T47D (cell line): ENCODE data around the gene MYH9.

Experiments used
- DNase-seq, 2 experiments: peaks; one replicate each; pipeline versions ENCODE4 v3.0.0 to v3.0.0-alpha.2; 2011 to 2012; ENCODE audit warnings: low read depth in 1 of 2, low spot score in 1 of 2
- JUND ChIP-seq: IDR thresholded peaks from 2 replicates; pipeline ENCODE4 v1.6.1; 2012; ENCODE audit warnings: low read depth
- in situ Hi-C: cut with HindIII; loops from 2 replicates; pipeline ENCODE4 v1.10.0; 2016; ENCODE audit warnings: low sequenced_read_pairs, low pct_unique_long_range_greater_than_20kb

MYH9 gene

DNA sequence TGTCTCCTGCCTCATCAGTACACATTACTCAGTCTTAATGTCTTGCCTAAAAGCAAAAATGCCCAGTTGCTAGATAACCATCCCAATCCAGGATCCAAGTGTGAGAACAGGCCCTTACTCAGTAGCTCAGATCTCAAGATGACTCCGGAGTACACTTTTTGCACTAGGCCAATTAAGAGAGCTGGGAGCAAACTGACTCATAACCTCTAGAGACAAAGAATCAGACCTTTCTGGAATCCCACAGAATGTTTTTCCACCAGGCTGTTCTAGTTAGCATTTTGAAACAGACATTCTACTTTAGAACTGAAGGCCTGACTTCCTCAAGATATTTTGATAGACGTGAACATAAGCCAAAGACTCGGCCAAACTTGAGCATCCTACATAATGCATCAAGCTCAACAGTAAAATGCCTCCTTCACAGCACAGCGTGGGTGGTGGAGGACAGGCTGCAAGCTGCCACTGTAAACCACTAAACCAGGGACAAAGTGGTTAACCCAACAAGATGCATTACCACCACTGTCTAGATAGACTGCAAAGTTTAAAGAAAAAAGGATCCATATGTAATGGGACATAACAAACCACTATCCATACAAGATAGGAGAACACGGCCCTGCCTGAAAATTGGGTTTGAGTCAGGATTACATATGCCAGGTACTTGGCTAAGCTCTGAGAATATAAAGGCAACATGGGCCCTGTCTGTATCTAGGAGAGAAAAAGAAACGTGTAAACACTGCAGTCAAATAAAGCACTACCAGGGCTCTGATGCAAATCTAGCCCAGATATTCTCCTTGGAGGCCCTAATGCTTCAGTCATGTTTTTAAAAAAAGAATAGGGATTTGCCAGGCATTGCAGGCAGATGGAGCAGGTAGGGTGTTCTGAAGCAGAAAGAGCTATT lies 48.3 kb downstream of the MYH9 start:
- no peak for DNase-seq
- TF ChIP-seq JUND, result no peak
- in situ Hi-C loops, result no loop called here

DNA sequence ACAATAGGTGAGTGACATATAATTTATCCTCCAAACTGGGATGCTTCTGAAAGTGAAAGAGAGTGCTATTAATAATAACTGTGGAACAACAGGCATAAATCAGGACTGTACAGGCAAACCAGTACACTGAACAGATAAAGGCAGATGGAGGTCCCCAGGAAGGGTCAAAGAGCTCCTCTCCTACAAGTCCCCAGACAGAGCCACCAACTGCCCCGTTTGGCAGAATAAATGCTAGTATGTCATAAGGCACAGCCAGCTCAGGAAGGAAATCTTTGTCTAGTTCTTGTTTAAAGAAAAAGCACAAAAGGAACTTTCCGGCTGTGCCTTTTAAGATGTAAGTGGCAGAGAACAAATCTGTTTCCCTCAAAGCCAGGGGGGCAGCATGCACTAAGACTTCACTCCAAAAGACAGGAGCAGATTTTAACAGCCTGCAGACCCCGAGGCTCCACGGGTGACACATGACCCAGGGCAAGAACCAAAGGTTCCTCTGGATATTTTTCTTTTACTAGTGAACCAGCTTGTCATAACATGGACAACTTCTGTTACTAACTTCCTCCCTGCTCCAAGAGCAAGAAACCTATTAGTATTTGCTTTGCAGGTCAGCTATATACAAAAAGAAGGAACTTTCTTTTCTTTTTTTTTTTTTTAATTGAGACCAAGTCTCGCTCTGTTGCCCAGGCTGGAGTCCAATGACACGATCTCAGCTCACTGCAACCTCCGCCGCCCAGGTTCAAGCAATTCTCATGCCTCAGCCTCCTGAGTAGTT lies 50.2 kb downstream of the MYH9 start:
- TF ChIP-seq JUND, result no peak
- in situ Hi-C loops, result no loop called here
- DNase-seq, result no peak

DNA sequence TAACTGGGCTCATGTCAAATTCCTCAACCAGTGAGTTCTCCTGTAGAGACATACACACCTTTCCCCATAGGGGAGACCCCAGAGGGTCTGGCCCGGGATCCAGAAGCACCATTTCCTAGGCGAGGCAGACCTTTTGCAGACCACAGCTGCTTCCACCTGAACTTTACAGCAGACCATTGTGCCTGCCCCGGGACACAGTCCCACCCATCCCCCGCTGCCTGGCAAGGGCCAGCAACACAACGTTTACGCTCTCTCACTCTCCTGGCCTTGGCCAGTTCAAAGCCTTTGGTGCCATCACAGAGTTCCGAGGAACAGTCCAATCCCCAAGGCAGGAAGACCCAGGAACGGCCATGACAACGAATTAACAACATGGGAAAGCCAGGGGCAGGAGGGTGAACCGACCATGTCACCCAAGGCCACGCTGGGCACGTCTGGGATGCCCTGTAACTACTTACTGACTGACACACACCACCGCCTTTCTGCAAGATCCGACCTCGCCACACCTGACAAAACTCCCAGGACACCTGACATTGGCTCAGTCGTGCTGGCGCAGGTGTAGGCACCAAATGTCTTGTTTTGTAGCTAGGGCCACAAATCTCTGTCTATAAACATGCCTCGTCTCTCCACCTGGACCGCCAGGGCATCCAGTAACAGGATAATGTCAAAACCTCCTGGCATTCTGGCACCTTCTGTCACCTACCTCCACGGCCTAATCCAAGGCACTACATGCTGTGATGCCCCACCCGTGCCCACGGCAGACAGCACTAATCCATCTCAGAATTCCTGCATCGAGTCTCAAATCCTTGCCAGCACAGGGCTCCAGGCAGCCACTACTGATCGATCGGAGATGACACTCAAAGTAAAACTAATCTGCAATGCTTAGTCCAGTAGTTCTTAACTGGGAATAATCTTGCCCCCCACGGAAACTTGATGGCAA lies 51.3 kb downstream of the MYH9 start:
- no peak for TF ChIP-seq JUND
- DNase-seq, result no peak
- in situ Hi-C loops, result no loop called here

DNA sequence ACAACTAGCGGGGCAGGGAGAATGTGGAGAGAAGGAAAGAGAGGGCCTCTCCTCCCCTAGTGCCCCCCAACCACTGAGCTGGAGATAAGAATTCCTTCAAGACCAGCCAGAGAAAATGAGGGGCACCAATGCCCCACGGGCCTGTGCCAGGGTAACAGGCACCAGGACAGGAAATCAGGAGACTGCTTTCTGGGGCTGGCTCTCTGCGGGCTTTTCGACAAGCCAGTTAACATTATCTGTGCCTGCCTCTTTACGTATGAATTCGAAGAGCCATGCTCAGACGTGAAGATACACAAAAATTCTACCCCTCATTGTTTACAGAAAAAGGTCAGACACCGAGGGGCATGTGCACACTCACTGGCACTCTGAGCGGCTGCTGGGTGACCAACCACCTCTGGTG lies 52.1 kb downstream of the MYH9 start:
- in situ Hi-C loops, result no loop called here
- DNase-seq, result no peak
- TF ChIP-seq JUND, result no peak

DNA sequence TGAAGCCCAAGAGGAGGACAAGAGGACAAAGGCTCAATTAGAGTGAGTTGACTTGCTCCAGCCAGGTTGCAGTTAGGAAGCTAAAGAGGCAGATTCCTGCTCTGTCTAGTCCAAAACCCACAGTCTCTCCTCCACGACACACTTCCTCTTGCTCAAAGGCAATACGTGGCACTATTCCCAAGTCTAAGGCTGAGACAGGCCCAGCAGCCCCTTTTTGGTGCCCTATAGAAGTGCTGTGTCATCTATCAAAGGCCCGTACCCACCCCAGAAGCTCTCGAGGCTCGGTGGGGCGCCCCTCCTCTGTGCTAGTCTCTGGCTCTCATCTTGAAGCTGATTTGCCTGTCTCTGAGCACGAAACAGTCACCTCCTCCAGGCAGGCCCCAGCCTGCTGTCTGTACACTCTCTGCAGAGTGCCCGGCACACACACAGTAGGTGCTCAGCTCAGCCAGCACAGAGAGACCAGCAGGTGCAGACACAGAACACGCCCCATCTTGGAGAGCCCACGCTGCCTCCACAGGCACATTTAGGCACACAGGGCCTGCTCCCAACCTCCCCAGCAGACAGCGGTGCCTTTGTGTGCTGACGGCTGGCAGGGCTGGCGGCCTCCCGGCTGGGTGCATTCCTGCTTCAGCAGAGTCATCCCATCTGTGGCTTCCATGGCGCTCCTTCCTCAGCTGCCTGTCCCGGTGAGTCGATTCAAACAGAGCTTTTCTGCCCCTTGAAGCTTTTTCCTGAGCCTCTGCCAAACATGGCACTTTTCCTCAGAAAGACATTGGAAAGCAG lies 52.8 kb downstream of the MYH9 start:
- no peak for DNase-seq
- in situ Hi-C loops, result no loop called here
- no peak for TF ChIP-seq JUND

DNA sequence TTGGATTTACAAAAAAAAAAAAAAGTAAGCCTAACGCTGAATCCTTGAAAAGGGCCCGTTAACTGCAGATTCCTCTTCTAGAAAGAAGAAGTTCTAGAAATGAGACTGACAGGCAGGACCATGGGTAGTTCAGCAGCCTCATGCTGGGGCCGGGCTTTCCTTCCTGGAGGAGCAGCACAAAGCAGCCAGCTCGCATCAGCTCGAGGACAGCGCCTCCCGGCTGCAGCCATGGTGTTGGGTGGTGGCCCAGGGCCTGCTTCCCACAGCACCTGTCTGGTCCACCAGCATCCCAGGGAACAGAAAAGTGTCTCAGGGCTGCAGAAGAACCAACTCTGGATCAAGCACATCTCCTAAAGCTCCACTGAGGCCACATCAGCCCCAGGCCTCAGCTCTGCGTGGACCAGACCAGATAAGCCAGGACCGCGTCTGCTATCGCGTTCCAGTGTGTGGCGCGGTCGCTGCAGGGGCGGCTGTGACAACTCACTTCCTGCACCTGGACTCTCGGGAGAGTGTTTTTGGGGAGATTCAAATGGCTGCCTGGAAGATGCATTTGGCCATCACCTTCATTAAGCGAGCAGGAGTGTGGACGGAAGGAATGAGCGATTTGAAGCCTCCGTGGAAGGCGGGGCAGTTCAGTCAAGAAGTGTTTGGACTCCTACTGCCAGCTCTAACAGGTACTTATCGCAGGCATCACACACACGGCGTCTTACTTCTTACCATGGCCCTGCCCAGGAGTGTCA lies 53.5 kb downstream of the MYH9 start:
- no peak for DNase-seq
- no peak for TF ChIP-seq JUND
- in situ Hi-C loops, result no loop called here

DNA sequence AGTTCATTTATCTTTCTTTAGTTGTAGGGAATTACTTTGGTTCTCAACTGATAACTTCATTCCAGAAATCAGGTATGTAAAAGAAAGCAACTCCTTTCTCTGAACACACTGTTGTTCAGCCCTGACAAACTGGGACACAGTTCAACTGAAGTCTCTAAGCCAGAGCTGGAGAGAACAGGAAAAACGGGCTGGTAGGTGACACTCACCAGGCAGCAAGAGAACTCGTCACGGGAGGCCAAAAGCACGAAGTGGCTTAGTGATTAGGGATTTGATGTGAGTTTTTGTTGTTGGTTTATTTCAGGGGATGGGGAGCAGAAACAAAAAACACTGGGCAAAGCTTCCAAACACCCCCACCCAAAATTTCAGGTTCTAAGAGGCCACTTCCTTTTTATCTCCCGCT lies 54.1 kb downstream of the MYH9 start:
- in situ Hi-C loops, result no loop called here
- DNase-seq, result peak; percentile 69 to 85
- TF ChIP-seq JUND, result no peak

DNA sequence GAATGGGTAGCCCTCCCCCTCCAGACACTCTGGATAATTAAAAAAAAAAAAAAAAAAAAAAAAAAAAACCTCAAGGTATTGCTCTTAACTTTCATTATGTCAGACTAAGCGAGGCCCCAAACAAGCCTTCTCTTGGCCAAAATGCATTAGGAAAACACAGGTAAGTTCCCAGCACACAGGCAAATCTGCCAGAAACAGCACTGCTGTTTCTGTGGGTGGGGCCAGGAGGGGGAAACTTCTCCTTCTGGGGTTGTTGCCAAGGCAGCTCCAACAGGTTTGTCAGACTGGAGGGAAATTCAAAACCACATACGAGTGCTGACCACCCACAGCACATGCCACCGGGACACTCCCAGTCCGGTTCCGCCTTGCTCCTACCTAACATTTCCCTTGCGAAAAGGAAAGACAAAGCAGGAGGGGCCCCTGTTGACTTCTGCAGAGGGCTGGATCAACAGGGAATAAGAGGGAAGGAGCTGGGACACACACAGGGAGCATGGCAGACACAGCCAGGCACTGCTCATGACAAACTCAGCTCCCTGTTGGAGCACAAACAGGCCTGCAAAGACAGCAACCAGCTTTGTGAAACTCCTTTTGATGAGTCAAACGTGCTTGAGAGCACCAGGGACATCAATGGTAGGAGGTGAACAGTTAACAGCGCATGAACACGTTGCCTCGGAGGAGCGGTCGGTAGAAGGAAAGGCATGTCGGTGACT lies 55.0 kb downstream of the MYH9 start:
- peak in 1 of 2 experiments; percentile 79 for DNase-seq
- no peak for TF ChIP-seq JUND
- in situ Hi-C loops, result no loop called here

DNA sequence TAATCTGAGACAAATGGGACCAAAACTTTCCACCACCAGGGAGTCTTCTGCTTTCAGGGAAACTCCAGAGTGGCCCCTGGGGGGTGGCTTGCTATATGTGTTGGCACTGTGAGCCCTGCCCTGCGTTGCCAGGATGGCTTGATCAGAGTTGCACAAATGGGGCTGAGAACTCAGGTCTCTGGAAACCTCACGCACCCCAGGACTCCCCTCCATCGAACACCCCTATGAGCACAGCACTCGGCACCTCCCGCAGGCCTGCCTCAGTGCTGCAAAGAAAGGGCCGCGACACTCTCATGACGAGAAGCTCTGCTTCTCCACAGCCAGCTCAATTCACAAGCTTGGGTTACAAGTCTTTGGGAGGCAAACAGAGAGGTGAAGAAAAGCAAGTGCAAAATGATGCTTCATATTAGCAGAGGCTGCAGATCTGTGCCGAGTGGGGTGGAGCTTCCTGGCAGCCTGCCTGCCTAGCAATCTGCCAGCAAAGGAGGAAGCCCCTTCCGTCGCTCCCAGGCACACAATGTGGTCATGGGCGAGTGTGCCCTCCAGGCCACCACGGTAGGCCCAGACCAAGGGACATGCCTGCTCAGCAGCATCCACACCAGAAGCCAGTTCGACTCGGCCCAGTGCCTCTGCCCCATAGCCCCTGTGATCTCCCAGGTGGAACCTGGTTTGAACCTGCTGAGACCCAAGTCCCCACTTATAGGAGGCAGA lies 55.7 kb downstream of the MYH9 start:
- no peak for TF ChIP-seq JUND
- in situ Hi-C loops, result no loop called here
- DNase-seq, result no peak

DNA sequence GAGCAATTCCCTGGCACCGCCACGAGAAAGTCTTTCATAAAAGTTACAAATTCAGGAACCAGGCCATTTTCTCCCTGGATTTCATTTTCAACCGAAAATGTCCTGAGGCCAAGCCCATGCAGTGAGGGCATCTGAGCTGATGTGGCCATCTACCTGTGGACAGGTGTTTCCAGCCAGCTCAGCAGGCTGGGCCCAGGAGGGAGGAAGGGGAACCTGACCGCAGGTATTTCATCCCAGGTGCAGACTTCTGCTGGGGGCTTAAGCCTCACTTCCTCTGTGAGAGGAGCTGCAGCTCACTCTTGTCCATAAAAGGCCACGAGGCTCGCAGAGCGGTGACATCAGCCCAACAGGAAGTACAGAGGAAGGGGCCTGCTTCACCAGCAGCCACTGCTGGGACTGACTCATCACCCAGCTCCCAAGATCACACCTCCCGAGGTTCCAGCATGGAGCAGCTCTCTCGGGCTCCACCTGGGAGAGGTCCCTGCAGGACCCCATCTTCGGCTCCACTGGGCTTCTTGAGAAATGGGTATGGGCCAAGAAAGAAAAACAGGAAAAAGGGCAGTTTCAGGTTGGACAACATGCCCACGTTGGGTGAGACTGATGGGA lies 56.4 kb downstream of the MYH9 start:
- peak in 1 of 2 experiments; percentile 41 for DNase-seq
- in situ Hi-C loops, result no loop called here
- no peak for TF ChIP-seq JUND
